ENCODE data around the gene PTPN9. TPM values are rescaled to one million over a fixed set of nuclear protein-coding genes. Genes with fewer than 3 reads are reported as not detected.
A peak's percentile ranks its signal among the peaks of the same experiment; 100 is the strongest.

Gene PTPN9
- total and polyA plus RNA-seq, 2 of the 13 experiments (the other 11 are each of a cell fraction or from before 2014, with no cell fraction given) = 16.6 to 19.9 TPM

- 0 out of 2 replicates have a peak, but pooled peaks have one; percentile 39 for TF ChIP-seq AFF4 (CRISPR knock-in tag; IDR thresholded peaks at IDR 0.05)
- TF ChIP-seq POLR2AphosphoS5 (IDR thresholded peaks at IDR 0.05; ENCODE audit: low read depth, low read length) = peak; percentile 89
- TF ChIP-seq ZNF280B (CRISPR knock-in tag; IDR thresholded peaks at IDR 0.05; ENCODE audit: borderline replicate concordance) = no peak
- TF ChIP-seq NR2F1 (CRISPR knock-in tag; IDR thresholded peaks at IDR 0.05) = 0 out of 4 replicates have a peak, but pooled peaks of 1 of the 2 experiments have one; percentile 56
- TF ChIP-seq ZNF713 (CRISPR knock-in tag; IDR thresholded peaks at IDR 0.05) = no peak
- peak; percentile 98 for TF ChIP-seq ZFP91 (CRISPR knock-in tag; IDR thresholded peaks at IDR 0.05; ENCODE audit: borderline replicate concordance)
- 0 out of 2 replicates have a peak, but pooled peaks have one; percentile 44 for TF ChIP-seq TOPORS (CRISPR knock-in tag; IDR thresholded peaks at IDR 0.05)
- no peak for TF ChIP-seq SRSF9 (IDR thresholded peaks at IDR 0.05; ENCODE audit: borderline replicate concordance, insufficient read depth, low read depth, low read length, poor library complexity, severe bottlenecking)
- TF ChIP-seq ZNF570 (CRISPR knock-in tag; IDR thresholded peaks at IDR 0.05; ENCODE audit: borderline replicate concordance) = no peak
- peak; percentile 70 for TF ChIP-seq PAXIP1 (CRISPR knock-in tag; conservative IDR thresholded peaks at IDR 0.05)
- TF ChIP-seq TRAFD1 (CRISPR knock-in tag; IDR thresholded peaks at IDR 0.05; ENCODE audit: borderline replicate concordance) = no peak
- no peak for TF ChIP-seq EHMT2 (IDR thresholded peaks at IDR 0.05; ENCODE audit: borderline replicate concordance, low read depth, low read length)
- 0 out of 2 replicates have a peak, but pooled peaks have one; percentile 13 for TF ChIP-seq HES4 (CRISPR knock-in tag; IDR thresholded peaks at IDR 0.05; ENCODE audit: borderline replicate concordance)
- TF ChIP-seq NKX3-1 (CRISPR knock-in tag; IDR thresholded peaks at IDR 0.05) = no peak; the same call in 1 of the 2 replicates
Measured at GRCh38 chr15:75625542-75626347, 46.6 kb upstream of the PTPN9 start, which contains the start of gene SNUPN (continued).

All from HepG2 (cell line).